WTC11 (cell line): ENCODE results near the gene HDGF. TPM values are rescaled to one million over a fixed set of nuclear protein-coding genes. Genes with fewer than 3 reads are reported as not detected.

Experiments used
- ATAC-seq: fragments of 200-7000 bp; cut with Tn5 transposase; 2 replicates; pipeline ENCODE4 v1.10.0; 2021; ENCODE audit warnings: mild to moderate bottlenecking, moderate library complexity
- CTCF ChIA-PET: fragments of 300-600 bp; sonication (Branson Sonifier 250); formaldehyde crosslinking; loops from one replicate; lab custom pipeline; 2021; ENCODE audit warnings: antibody characterized with exemption; lab: Charles Lee
- POLR2A ChIA-PET: fragments of 350-600 bp; sonication (Branson Sonifier 250); formaldehyde crosslinking; loops from one replicate; lab custom pipeline; 2021; ENCODE audit warnings: antibody characterized with exemption; lab: Charles Lee
- DNase-seq: peaks from one replicate; pipeline ENCODE4 v3.0.0; 2021; ENCODE audit warnings: low spot score
- H3K27ac Mint-ChIP-seq: 2 replicates; pipeline ENCODE4 v1.8.0; 2021; ENCODE audit warnings: mixed read lengths
- H3K27me3 Mint-ChIP-seq: 2 replicates; pipeline ENCODE4 v1.8.0; 2021; ENCODE audit warnings: low read depth, mild to moderate bottlenecking, moderate library complexity, mixed read lengths
- H3K36me3 Mint-ChIP-seq: 2 replicates; pipeline ENCODE4 v1.8.0; 2021; ENCODE audit warnings: mixed read lengths
- H3K4me1 Mint-ChIP-seq: 2 replicates; pipeline ENCODE4 v1.8.0; 2022; ENCODE audit warnings: mixed read lengths
- H3K4me3 Mint-ChIP-seq: 2 replicates; pipeline ENCODE4 v1.8.0; 2021; ENCODE audit warnings: mild to moderate bottlenecking, moderate library complexity, mixed read lengths
- H3K9me3 Mint-ChIP-seq: 2 replicates; pipeline ENCODE4 v1.8.0; 2021; ENCODE audit warnings: mixed read lengths
- ATF2 ChIP-seq: sonication (generic); formaldehyde crosslinking; IDR thresholded peaks from 2 replicates; pipeline ENCODE4 v1.8.1; 2022; ENCODE audit warnings: low read depth, missing genetic modification reagents, borderline replicate concordance
- E2F1 ChIP-seq: sonication (generic); formaldehyde crosslinking; IDR thresholded peaks from 2 replicates; pipeline ENCODE4 v1.8.0; 2022; ENCODE audit warnings: mild to moderate bottlenecking, missing genetic modification reagents
- FOXP1 ChIP-seq: sonication (generic); formaldehyde crosslinking; IDR thresholded peaks from 2 replicates; pipeline ENCODE4 v1.8.0; 2022; ENCODE audit warnings: missing genetic modification reagents, mild to moderate bottlenecking, moderate library complexity, borderline replicate concordance
- GABPB1 ChIP-seq: sonication (generic); formaldehyde crosslinking; IDR thresholded peaks from 2 replicates; pipeline ENCODE4 v1.8.1; 2023; ENCODE audit warnings: mild to moderate bottlenecking, missing genetic modification reagents
- GRHL2 ChIP-seq: fragments of 250-450 bp; sonication (Bioruptor Pico); IDR thresholded peaks from 2 replicates; pipeline ENCODE4 v1.8.0; 2022; ENCODE audit warnings: mild to moderate bottlenecking, moderate library complexity; ENCODE audit not compliant: insufficient replicate concordance, severe bottlenecking
- IRF1 ChIP-seq: sonication (generic); formaldehyde crosslinking; IDR thresholded peaks from 2 replicates; pipeline ENCODE4 v1.8.0; 2023; ENCODE audit warnings: missing genetic modification reagents
- MXD4 ChIP-seq: fragments of 250-450 bp; sonication (Bioruptor Pico); IDR thresholded peaks from 2 replicates; pipeline ENCODE4 v1.8.0; 2021; ENCODE audit warnings: mild to moderate bottlenecking, moderate library complexity, borderline replicate concordance
- PRDM15 ChIP-seq: sonication (generic); formaldehyde crosslinking; IDR thresholded peaks from 2 replicates; pipeline ENCODE4 v1.8.0; 2022; ENCODE audit warnings: missing genetic modification reagents
- PREB ChIP-seq: sonication (generic); formaldehyde crosslinking; IDR thresholded peaks from 2 replicates; pipeline ENCODE4 v1.8.1; 2022; ENCODE audit warnings: mild to moderate bottlenecking, missing genetic modification reagents, moderate library complexity, borderline replicate concordance
- TP53 ChIP-seq: sonication (generic); formaldehyde crosslinking; IDR thresholded peaks from 2 replicates; pipeline ENCODE4 v1.8.1; 2023; ENCODE audit warnings: mild to moderate bottlenecking, missing genetic modification reagents
- ZNF121 ChIP-seq: sonication (generic); formaldehyde crosslinking; IDR thresholded peaks from 2 replicates; pipeline ENCODE4 v1.8.0; 2023; ENCODE audit warnings: missing genetic modification reagents
- ZNF232 ChIP-seq: sonication (generic); formaldehyde crosslinking; IDR thresholded peaks from 2 replicates; pipeline ENCODE4 v1.8.0; 2022; ENCODE audit warnings: mild to moderate bottlenecking, missing genetic modification reagents
- ZNF263 ChIP-seq: sonication (generic); formaldehyde crosslinking; IDR thresholded peaks from 2 replicates; pipeline ENCODE4 v1.8.1; 2022; ENCODE audit warnings: low read depth, mild to moderate bottlenecking, moderate library complexity, missing genetic modification reagents
- ZNF317 ChIP-seq: sonication (generic); formaldehyde crosslinking; IDR thresholded peaks from 2 replicates; pipeline ENCODE4 v1.8.1; 2023; ENCODE audit warnings: low read depth, mild to moderate bottlenecking, moderate library complexity, missing genetic modification reagents, borderline replicate concordance
- ZNF396 ChIP-seq: fragments of 250-450 bp; sonication (Bioruptor Pico); IDR thresholded peaks from 2 replicates; pipeline ENCODE4 v1.8.0; 2021; ENCODE audit warnings: mild to moderate bottlenecking, moderate library complexity, borderline replicate concordance
- ZNF416 ChIP-seq: fragments of 250-450 bp; sonication (Bioruptor Pico); IDR thresholded peaks from 2 replicates; pipeline ENCODE4 v1.9.0; 2021; ENCODE audit warnings: mild to moderate bottlenecking, inconsistent platforms
- ZSCAN18 ChIP-seq: fragments of 250-450 bp; sonication (Bioruptor Pico); IDR thresholded peaks from 2 replicates; pipeline ENCODE4 v2.1.2; 2022; ENCODE audit warnings: mild to moderate bottlenecking, moderate library complexity
- total RNA-seq: library from RNA; stranded (reverse); gene quantifications from 3 replicates; pipeline ENCODE4 v1.2.3, GENCODE V29; 2021

Gene HDGF
- total RNA-seq, 1 experiment from 2014 or later, result 339 TPM

- TF ChIP-seq PRDM15 (CRISPR knock-in tag) (no peak), IRF1 (CRISPR knock-in tag) (no peak; the same call in none of the 2 replicates), TP53 (no peak), E2F1 (CRISPR knock-in tag) (peak; percentile 33; the same call in 1 of the 2 replicates), GABPB1 (CRISPR knock-in tag) (peak; percentile 43; the same call in 1 of the 2 replicates), PREB (CRISPR knock-in tag) (no peak), GRHL2 (CRISPR knock-in tag) (no peak), ATF2 (CRISPR knock-in tag) (no peak), ZNF232 (CRISPR knock-in tag) (peak; percentile 88; the same call in 1 of the 2 replicates), ZNF416 (CRISPR knock-in tag) (no peak), ZNF121 (CRISPR knock-in tag) (no peak), ZNF396 (no peak)
Observed at GRCh38 chr1:156751757-156752481, 444 bp upstream of the HDGF start (continued).

- ChIA-PET CTCF (interaction anchor here (0.7 to 4.6 kb wide), 13 partner anchors 10 to 173 kb away, joined by 3 to 43 read pairs (median 6); partner anchors contain the start of genes CRABP2, ISG20L2, METTL25B and MRPL24), POLR2A (interaction anchor here (0.7 to 2.3 kb wide), 12 partner anchors 10 to 142 kb away, joined by 3 to 36 read pairs (median 8); partner anchors contain the start of genes CRABP2, ISG20L2, METTL25B and MRPL24)
- Mint-ChIP-seq H3K4me3 (peak overlapping the region; percentile 94), H3K9me3 (no peaks in the 10 kb centered on the region), H3K27me3 (no peaks in the 10 kb centered on the region; the same call in 1 of the 2 replicates), H3K4me1 (peaks cover 51% of the 10 kb centered on the region), H3K27ac (peak overlapping the region; percentile 94; the same call in 1 of the 2 replicates), H3K36me3 (0 out of 2 replicates have a peak, but pooled peaks cover 2% of the 10 kb centered on the region)
- ATAC-seq (no peak), DNase-seq (peak; percentile 70)
- no peak for TF ChIP-seq ZSCAN18 (CRISPR knock-in tag)
- TF ChIP-seq ZNF263 (CRISPR knock-in tag), result no peak
- TF ChIP-seq IRF1 (CRISPR knock-in tag), result no peak
- 0 out of 2 replicates have a peak, but pooled peaks have one; percentile 9 for TF ChIP-seq ZNF317 (CRISPR knock-in tag)
- no peak for TF ChIP-seq PRDM15 (CRISPR knock-in tag)
- TF ChIP-seq MXD4 (CRISPR knock-in tag), result no peak
- no peak for TF ChIP-seq FOXP1 (CRISPR knock-in tag)
Observed at GRCh38 chr1:156750711-156751450, 594 bp downstream of the HDGF start.
